IPS-11a (cell line): ENCODE results near the gene PPP2R2B.
"Not testable (repeated sequence)": the region's sequence is repeated elsewhere in the genome, so short reads cannot be mapped to it uniquely, and the experiment has no call there.

Source experiments
- H3K4me3 ChIP-seq: one replicate; pipeline ENCODE4 v1.5.1; 2013; ENCODE audit warnings: low read depth, low read length, control low read depth

PPP2R2B gene

DNA sequence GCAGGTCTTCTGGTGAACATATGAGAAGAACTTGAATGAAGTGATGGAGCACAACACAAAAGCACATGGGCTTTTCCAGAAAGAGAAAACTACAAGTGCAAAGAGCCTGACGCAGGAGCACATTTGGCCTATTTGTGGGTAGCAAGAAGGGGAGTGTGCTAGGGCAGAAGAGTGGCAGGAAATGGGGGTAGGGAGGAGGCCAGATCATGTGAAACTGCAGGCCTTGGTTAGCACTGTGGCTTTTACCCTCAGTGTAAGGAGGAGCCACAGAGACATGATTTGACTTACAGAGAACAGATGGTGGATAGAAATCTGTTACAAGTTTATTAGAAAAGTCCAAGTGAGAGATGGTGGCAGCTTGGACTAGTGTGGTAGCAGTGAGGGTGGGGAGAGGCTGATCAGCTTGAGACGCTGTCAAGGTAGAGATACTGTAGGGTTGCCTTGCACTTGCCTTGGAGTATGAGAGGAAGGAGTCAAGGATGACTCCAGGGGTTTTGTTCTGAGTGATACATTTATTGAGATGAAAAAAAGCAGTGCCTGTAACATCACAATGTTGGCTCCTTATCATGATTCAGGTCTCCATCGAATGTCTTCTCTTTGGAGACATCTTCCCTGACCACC, 126.7 kb downstream of the PPP2R2B start:
- no peak overlapping the region for H3K4me3 ChIP-seq

DNA sequence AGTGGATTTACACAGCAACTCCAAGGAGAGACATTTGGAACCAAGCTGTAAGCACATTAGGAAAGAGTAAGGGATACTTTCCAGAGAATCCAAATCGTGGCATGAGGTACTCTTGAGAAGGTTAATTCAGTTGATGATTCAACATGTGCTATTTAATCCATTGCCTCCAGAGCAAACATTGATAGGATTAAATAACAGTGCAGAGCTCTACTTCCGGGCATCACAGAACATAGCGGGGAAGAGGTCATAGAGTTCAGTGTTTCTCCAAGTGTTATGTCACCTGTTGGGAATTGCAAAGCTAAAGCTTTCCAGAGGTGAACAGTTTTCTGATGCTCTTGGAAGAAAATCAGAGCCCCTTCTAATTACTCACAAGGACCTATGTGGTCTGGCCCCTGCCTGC, 127.5 kb downstream of the PPP2R2B start:
- H3K4me3 ChIP-seq, result no peak overlapping the region

DNA sequence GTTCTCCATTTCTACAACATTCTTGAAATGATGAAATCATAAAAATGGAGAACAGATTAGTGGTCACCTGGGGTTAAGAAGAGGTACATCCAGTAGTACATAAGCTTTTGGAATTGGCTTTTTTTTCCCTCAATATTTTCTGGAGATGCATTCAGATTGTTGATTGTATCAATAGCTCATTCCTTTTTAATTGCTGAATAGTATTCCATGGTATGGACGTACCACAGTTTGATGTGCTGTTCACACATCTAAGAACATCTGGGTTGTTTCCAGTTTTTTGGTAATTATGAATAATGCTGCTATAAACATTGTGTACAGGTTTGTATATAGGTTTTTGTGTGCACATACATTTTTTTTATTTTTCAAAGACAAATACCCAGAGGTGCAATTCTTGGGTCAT, 130.0 kb downstream of the PPP2R2B start:
- no peak overlapping the region for H3K4me3 ChIP-seq

DNA sequence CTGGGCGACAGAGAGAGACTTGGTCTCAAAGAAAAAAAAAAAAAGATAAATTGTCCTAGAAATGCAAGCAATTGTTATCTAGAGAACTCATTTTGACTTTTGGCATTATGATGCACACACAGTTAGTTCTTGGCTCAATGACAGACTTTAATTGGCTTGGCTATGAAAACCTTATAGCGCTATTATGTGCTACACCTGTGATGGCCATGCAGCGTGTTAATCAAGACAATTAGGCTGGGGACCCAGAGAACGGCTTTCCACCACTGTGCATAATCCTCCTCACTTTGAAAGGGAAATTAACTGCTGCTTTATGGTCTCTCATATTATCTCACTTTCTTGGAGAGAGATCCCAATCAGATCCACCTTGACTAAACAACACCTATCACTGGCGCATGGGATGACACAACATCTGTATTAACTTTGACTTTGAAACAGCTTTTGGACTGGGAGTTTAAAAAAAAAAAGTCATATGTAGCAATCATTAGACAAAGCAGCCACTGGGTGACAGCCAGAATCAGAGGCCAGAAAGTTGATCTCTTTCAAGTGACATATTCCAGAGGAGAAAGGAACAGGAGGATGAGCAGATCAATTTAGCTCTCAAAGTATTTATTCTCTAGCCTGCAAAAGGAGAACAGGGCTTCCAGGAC, 132.5 kb downstream of the PPP2R2B start:
- no peak overlapping the region for H3K4me3 ChIP-seq

DNA sequence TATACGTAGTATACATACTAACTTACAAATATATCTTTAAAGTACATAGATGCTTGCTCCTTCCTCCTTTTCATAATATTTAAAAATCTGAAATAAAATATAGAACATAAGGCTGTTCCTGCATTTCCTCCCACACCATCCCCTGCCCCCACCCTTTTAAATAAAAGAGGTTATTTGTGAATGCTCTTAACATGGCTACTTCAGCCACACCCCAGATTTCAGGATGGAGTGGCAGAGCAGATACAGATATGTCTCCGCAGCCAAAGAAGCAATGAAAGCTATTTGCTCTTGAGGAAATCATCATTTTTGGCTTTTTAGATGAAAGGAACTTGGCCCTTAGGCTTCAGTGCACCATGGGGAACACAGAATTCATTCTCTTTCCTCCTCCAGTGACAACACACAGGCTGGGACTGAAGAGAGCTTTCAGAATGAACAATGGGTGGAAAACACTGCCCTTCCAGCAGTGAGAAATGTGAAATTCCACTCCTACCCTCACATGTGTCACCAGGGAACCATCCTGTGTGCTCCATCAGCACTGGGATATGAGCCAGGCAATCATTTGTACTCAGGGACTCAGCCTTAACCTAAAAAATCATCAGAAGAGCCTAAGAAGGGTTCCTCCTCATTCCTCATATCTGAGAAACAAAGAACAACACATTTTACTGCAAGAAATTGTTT, 134.3 kb downstream of the PPP2R2B start:
- no peak overlapping the region for H3K4me3 ChIP-seq

DNA sequence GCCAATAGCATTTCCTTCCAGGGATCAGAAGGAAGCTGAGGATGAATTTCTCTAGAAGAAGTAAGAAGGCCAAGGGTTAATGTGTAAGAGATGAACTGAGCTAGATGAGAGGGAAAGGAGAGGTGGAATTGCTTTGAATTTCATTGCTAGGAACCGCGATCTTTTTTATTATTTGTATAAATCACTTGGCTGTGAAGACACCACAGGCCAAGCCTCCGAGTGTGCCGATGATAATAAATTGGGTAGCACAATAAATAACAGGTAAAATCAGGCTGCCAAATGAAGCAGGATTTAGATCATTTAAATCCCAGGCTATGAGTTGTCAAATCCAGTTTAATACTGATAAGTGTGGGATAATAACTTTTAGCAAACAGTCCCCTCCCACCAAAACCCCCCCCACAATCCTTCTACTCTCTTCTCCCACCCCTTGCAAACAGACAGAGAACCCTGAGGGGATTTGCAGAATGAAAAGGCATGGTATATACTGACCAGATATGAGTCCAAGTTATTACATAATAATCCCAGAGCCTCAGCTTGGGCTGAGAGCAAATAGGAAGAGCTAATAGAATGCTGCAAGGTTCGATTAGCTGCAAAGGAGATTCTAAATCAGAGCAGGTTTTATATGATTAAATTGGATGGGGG, 143.5 kb downstream of the PPP2R2B start:
- no peak overlapping the region for H3K4me3 ChIP-seq

DNA sequence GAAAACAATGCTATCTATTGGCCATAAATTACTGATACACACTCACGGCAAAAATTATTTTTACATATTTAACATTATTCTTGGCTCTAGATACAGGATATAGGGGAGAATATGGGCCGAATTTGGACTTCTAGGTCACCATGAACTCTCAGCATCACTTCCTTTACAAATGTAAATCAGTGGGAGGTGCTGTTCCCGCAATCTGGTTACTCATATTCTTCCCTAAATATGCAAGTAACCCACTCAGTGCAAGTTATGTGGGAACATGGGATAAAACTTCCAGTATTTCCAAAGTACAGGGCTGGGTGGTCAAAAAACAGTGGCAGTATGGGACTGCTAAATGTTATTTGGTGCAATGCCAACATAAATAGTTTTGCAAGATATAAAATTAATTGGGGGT, 145.6 kb downstream of the PPP2R2B start:
- H3K4me3 ChIP-seq, result no peak overlapping the region

DNA sequence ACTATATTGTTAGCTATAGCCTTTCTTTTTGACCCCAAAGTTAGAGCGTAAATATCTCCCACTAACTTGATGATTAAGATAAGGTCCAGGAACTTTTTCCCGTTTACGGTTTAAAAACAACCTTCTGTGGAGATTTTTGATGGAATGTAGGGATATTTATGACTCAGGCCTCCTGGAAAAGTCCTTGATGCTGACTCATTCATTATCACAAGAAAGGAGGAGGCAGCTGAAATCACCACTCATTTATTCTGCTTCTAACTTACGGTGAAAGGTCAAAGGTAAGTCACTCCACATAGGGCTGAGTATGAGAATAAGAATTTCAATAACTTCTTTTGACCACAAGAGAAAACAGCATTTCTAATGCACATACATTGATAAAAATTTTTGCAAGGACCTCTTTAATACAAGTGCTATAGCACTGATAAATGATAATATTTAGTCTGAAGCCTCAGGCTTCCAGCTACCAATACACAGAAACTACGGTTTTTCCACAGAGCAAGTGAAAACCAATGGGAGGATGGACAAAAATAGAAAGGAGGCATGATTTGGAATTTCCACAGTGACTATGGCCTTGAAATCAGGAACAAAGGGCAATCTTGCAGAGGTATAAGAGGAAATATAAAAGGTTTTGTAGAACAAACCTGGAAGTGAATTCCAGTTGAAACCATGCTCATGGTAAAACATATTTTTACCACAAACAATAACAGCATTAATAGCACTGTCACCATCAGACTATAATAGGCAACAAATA, 146.5 kb downstream of the PPP2R2B start:
- H3K4me3 ChIP-seq, result no peak overlapping the region

DNA sequence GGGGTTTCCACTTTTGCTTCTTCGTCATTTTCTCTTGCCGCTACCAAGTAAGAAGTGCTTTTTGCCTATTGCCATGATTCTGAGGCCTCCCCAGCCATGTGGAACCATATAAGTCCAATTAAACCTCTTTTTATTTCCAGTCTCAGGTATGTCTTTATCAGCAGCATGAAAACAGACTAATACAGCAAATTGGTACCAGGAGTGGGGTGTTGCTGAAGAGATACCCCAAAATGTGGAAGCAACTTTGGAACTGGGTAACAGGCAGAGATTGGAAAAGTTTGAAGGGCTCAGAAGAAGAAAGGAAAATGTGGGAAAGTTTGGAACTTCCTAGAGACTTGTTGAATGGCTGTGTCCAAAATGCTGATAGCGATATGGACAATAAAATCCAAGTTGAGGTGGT, 149.8 kb downstream of the PPP2R2B start:
- H3K4me3 ChIP-seq, result not testable (repeated sequence)

DNA sequence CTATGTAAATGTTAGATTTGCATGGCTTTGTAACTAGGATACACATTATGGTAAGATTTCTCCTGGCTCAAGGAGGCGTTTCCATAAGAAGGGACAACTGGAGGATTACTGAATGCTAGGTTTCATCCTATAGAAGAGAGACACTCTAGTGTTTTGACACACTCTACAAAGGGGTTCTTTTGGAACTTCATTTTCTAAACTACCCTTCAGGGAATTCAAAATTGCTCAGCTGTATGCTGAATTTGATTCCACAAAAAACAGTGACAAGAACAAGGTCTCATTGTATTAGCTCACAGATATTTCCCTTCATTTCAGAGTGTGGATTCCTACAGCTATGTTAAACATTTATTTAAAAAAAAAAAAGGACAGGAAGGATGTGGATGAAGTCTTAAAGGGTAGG, 151.7 kb downstream of the PPP2R2B start:
- H3K4me3 ChIP-seq, result no peak overlapping the region

DNA sequence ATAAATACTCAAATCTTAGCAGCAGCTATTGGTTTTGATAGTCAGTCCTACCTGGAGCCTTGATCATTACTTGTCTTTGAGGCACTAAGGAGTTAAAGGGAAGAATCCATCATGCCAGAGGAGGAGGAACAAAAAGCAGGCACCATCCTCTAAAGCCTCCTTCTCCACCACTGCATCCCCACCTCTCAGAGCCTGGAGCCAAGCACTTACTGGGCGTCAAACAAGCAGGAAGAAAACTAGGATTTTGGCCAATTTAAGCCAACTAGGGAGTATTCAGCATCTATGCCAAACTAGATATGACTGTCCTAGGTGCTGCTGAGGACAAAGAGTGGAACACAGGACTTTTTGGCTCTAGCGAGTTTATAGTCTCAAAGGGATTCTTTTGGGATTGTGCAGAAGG, 152.5 kb downstream of the PPP2R2B start:
- H3K4me3 ChIP-seq, result no peak overlapping the region

DNA sequence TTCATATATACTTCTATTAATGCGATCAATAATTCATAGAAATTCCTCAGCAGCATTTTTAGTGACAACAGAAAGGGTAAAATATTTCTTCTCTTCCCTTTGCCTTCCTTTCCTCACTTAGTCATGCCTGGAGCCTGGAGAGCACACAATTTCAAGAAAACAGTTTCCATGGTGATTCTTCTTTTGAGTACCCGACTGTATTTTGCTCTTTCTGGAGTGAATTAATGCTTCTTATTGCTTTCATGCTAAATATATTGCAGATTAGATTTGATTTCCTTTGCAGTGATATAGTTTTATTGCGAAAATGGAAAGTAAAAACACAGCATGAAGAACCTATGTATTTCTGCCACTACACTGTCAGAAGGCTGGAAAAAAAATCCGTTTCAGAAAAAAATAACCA, 153.5 kb downstream of the PPP2R2B start:
- no peak overlapping the region for H3K4me3 ChIP-seq

DNA sequence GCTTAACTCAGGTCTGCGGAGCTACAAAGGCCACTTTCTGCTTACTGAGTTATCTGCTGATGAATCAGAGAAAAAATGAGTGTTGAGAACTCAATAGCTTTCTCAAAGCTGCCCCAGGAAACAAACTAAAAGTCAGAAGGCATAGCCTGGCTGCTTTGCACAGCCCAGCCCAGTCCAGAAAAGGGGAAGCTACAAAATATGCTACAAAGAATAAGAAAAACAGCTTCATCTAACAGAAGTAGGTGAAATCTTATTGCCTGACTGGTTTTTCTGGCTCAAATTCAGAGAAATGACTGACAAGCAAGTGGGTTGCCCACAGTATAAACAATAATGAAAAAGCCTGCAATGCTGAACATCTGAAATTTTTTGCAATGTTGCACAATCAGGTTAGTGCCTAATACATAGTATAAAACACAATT, 156.2 kb downstream of the PPP2R2B start:
- H3K4me3 ChIP-seq, result no peak overlapping the region

DNA sequence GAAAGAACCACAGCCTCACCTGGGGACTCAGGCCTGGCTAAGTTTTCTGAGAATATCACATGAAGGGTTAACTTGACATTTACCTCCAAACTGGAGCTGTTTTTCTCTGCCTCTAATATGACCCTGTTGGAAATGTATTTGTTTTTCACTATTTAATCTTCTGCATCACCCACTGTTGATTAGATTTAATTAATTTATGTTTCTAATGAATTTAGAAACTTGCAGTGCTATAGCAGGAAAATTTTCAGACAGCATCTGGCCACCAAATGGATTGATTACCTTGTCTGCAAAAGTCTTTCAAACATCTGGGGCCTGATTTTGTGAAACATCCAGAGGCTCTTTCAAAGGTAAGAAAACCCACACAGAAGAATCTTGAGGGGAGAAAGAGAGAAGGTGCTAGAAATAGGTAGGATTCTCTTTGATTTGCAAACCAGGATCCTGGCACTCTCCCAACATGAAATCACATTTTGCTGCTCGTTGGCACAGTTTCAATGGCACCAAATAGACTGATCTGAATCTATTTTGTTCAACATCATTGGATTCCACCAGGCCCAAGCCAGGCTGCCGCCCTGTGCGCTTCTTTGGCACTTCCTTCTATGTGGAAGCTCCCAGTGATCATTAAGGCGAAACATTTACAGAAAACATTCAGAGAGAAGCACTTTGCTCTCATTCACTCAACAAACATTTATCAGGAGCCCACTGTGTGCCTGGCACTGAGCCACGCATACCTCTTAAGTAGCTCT, 157.3 kb downstream of the PPP2R2B start:
- H3K4me3 ChIP-seq, result no peak overlapping the region

DNA sequence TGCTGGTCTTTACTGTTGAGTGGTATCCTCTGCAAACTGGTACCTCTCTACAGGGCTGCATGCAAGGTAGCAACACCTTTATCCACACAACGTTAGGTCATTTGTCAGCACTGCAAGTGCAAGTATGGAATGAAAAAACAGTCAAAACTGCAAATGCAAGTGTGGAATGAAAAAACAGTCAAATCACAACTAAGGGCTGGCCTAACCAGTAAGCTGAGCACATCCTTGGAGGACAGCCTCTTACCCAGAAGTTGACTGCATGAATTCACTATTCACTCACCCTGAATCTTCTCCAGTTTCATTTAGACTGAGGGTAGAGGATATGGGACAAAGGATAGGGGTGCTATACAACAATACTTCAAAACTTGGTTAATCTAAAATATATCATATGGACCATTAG, 158.4 kb downstream of the PPP2R2B start:
- H3K4me3 ChIP-seq, result no peak overlapping the region

DNA sequence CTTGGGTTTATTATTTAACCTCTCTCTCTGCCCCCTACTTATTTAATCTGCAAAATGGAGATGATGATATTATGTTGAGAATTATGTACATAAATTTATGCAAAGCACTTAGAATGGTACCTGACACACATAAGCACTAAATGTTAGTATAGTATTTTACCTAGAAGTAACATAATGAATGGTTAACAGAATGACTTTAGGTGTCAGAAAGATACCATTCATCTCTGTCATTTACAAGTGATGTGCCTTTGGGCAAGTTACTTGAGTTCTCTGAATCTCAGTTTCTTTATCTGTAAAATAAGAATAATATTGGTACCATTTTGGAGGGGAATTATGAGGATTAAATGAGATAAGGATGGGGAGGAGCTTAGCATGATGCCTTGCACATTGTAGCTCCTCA, 159.4 kb downstream of the PPP2R2B start:
- H3K4me3 ChIP-seq, result no peak overlapping the region

DNA sequence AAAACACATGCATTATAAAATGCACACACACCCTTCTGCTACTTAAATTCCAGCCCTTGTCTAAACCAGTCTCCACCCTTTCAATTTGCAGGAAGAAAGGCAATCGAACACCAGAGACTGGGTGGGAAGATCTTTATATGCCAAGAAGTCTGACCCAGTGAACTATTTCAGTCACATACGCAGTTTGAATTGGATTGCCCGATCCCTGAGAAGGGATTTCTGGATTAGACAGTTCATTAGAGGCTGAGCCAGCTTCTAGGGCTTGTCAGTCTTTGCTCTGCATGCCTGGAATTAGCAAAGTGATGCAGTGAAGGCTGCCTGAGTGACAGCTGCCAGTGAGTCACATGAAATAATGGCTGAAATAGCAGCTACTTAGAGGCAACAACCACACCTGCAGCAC, 159.9 kb downstream of the PPP2R2B start:
- H3K4me3 ChIP-seq, result no peak overlapping the region

DNA sequence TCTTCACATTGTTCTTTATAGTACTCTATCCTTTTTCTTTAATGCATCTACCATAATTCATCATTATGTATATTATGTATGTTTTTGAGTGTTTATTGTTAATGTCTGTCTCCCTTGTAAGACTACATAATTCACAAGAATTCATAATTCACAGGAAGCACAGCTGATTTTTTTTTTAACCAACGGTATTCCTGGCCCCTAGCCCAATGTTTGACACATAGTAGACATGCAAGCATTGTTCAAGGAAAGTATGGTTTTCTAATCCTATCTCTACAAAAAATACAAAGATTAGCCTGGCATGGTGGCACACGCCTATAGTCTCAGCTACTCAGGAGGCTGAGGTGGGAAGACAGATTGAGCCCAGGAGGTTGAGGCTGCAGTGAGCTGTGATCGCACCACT, 160.6 kb downstream of the PPP2R2B start:
- no peak overlapping the region for H3K4me3 ChIP-seq

DNA sequence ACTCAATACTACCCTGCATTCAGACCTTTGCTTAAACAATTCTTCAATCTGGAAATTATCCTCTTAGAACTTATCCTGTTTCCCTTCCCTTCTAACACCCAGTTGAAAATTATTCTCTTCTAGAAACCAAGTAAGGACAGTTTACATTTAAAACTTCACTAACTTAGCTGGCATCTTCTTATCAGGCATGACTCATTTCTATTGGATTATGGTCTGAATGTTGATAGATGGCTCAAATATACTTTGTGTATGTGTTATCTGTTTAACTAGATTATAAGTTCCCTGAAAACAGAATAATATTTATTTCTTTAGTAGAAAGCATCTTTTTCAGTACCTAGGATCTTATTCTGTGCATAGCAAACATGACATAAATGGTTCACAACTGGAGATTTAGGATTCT, 161.9 kb downstream of the PPP2R2B start:
- H3K4me3 ChIP-seq, result no peak overlapping the region

DNA sequence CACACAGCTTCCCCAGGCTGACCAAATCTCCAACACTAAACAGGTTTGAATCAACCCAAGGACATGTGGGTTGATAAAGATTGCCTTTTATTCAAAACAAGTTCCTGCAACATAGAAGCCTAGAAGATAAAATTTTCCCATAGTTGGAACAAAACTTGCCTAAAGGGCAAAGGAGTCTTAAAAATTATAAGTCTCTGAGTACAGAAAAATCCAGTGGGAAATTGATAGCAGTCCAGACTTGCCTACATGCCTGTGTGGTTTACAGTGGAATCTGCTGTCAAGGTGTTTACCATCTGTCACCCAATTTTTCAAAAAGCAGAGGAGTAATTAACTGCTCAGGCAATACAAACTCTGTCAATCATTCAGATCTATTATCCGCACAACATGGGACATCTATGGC, 168.2 kb downstream of the PPP2R2B start:
- H3K4me3 ChIP-seq, result no peak overlapping the region

DNA sequence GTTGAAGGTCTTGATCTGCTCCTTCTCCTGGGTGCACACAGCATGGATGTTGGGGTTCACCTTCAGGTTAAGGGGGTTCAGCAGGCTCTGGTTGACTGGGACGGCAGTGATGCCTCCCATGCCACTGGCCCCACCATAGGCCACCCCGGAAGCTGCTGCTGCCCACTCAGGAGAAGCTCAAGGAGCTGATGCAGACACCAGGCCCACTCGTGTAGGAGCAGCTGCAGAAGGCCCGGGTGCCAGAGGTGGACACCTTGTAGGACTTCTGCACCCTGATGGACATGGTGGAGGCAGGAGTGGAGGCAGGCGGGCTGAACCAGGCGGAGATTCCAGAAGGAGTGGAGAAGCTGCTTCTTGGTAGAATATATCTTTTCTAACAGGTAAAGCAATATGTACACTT, 171.2 kb downstream of the PPP2R2B start:
- H3K4me3 ChIP-seq, result no peak overlapping the region
